Measurements from ENCODE around the gene KRTAP10-6. TPM values are rescaled to one million over a fixed set of nuclear protein-coding genes. Genes with fewer than 3 reads are reported as not detected.
"Not testable (repeated sequence)": the region's sequence is repeated elsewhere in the genome, so short reads cannot be mapped to it uniquely, and the experiment has no call there.

KRTAP10-6 gene
- total RNA-seq, 2 donors from 2014 or later: not detected

- ATAC-seq: no peak
- no peak for DNase-seq
- peaks cover 0 to 26% (median 0%) of the 10 kb centered on the region in 3 donors for H3K9me3 ChIP-seq
- H3K27me3 ChIP-seq: no peaks in the 10 kb centered on the region
- H3K36me3 ChIP-seq (replicated peaks in 1 of 2; ENCODE audit: insufficient read depth in 1 of 2, low read depth in 2 of 2): no peaks in the 10 kb centered on the region
- 56 to 74% methylated on average over 4 of the region's 4 CpGs for WGBS, 2 donors
- no peak for TF ChIP-seq CTCF (IDR thresholded peaks at IDR 0.05)
- TF ChIP-seq POLR2A (IDR thresholded peaks at IDR 0.05): no peak
- no peak overlapping the region for H3K4me3 ChIP-seq
- intact Hi-C loops (cut with DNase I): no loop called here
- H3K4me1 ChIP-seq: no peaks in the 10 kb centered on the region
- no peak overlapping the region for H3K27ac ChIP-seq
Observed at GRCh38 chr21:44611551-44611950, 19.2 kb upstream of the KRTAP10-6 start.

GRCh38 chr21:44610157-44610843 is 18.0 kb upstream of the KRTAP10-6 start:
- H3K4me1 ChIP-seq; H3K27ac ChIP-seq; DNase-seq; intact Hi-C loops (cut with DNase I); H3K27me3 ChIP-seq; H3K36me3 ChIP-seq (replicated peaks in 1 of 2; ENCODE audit: insufficient read depth in 1 of 2, low read depth in 2 of 2); ATAC-seq; H3K4me3 ChIP-seq: not testable (repeated sequence)
- WGBS, 2 donors: 82 to 88% methylated on average over 6 to 7 of the region's 7 CpGs
- H3K9me3 ChIP-seq: peaks cover 0 to 26% (median 0%) of the 10 kb centered on the region in 3 donors

GRCh38 chr21:44609193-44609592 is 16.9 kb upstream of the KRTAP10-6 start:
- peaks cover 0 to 26% (median 0%) of the 10 kb centered on the region in 3 donors for H3K9me3 ChIP-seq
- TF ChIP-seq CTCF (IDR thresholded peaks at IDR 0.05) (no peak), POLR2A (IDR thresholded peaks at IDR 0.05) (no peak)
- no peak overlapping the region for H3K4me3 ChIP-seq
- H3K36me3 ChIP-seq (replicated peaks in 1 of 2; ENCODE audit: insufficient read depth in 1 of 2, low read depth in 2 of 2): no peaks in the 10 kb centered on the region
- intact Hi-C loops (cut with DNase I): no loop called here
- H3K27me3 ChIP-seq: no peaks in the 10 kb centered on the region
- DNase-seq (no peak), ATAC-seq (no peak)
- no peaks in the 10 kb centered on the region for H3K4me1 ChIP-seq
- H3K27ac ChIP-seq: no peak overlapping the region

- Histone ChIP-seq H3K36me3 (replicated peaks in 1 of 2; ENCODE audit: insufficient read depth in 1 of 2, low read depth in 2 of 2) (no peaks in the 10 kb centered on the region), H3K4me1 (no peaks in the 10 kb centered on the region), H3K27ac (no peak overlapping the region), H3K27me3 (no peaks in the 10 kb centered on the region), H3K4me3 (no peak overlapping the region), H3K9me3 (peaks cover 0 to 22% (median 0%) of the 10 kb centered on the region in 3 donors)
- intact Hi-C loops (cut with DNase I): no loop called here
- TF ChIP-seq CTCF (IDR thresholded peaks at IDR 0.05): no peak
- no peak for TF ChIP-seq POLR2A (IDR thresholded peaks at IDR 0.05)
- DNase-seq (no peak), ATAC-seq (no peak)
- WGBS, 2 donors: 57 to 62% methylated on average over 4 of the region's 4 CpGs
Observed at GRCh38 chr21:44606495-44606894, 14.2 kb upstream of the KRTAP10-6 start.

GRCh38 chr21:44603911-44604310 is 11.6 kb upstream of the KRTAP10-6 start:
- no peak for DNase-seq
- H3K4me3 ChIP-seq: no peak overlapping the region
- peaks cover 0 to 3% (median 0%) of the 10 kb centered on the region in 3 donors for H3K9me3 ChIP-seq
- H3K27ac ChIP-seq: no peak overlapping the region
- no peak for ATAC-seq
- intact Hi-C loops (cut with DNase I): no loop called here
- WGBS, 2 donors: 74 to 77% methylated on average over 8 of the region's 8 CpGs
- no peaks in the 10 kb centered on the region for H3K4me1 ChIP-seq
- TF ChIP-seq CTCF (IDR thresholded peaks at IDR 0.05) (no peak), POLR2A (IDR thresholded peaks at IDR 0.05) (no peak)
- no peaks in the 10 kb centered on the region for H3K27me3 ChIP-seq
- H3K36me3 ChIP-seq (replicated peaks in 1 of 2; ENCODE audit: insufficient read depth in 1 of 2, low read depth in 2 of 2): no peaks in the 10 kb centered on the region

Data from body of pancreas (tissue), 4 donors.